Stimulated activated naive CD4-positive, alpha-beta T cell treated with Interleukin-2 at 50 U/mL for 16 hours (primary cell): ENCODE data around the gene COX8A.
"Not testable (repeated sequence)": the region's sequence is repeated elsewhere in the genome, so short reads cannot be mapped to it uniquely, and the experiment has no call there.

Source experiments
- DNase-seq: peaks from one replicate; lab custom pipeline; 2025; lab: John Stamatoyannopoulos, UW

Gene COX8A

GRCh38 chr11:63974259-63975143, at the start of gene COX8A:
TSS of gene COX8A (plus strand) at chr11:63974620. CDS start at chr11:63974681, 61 bp downstream.
- peak; percentile 97 for DNase-seq

GRCh38 chr11:63929616-63930015, 44.8 kb upstream of the COX8A start:
- no peak for DNase-seq

GRCh38 chr11:63931045-63931444, 43.4 kb upstream of the COX8A start:
- DNase-seq, result no peak

GRCh38 chr11:63931876-63932275, 42.5 kb upstream of the COX8A start:
- no peak for DNase-seq

GRCh38 chr11:63933459-63933858, 41.0 kb upstream of the COX8A start:
- no peak for DNase-seq

- no peak for DNase-seq
These were observed 36.5 kb upstream of the COX8A start for GRCh38 chr11:63937713-63938478.

- peak; percentile 93 for DNase-seq
These were observed 35.7 kb upstream of the COX8A start, which contains the start of gene NAA40 for GRCh38 chr11:63938479-63939396. TSS of gene NAA40 (plus strand) at chr11:63939002. CDS start at chr11:63939097, 95 bp downstream.

GRCh38 chr11:63939397-63939891, 35.0 kb upstream of the COX8A start:
- DNase-seq, result no peak

- no peak for DNase-seq
These were observed 33.6 kb upstream of the COX8A start for GRCh38 chr11:63940786-63941185.

GRCh38 chr11:63941901-63942300, 32.5 kb upstream of the COX8A start:
- DNase-seq, result no peak

GRCh38 chr11:63942803-63943202, 31.6 kb upstream of the COX8A start:
- DNase-seq, result no peak

GRCh38 chr11:63944987-63945386, 29.4 kb upstream of the COX8A start:
- no peak for DNase-seq

GRCh38 chr11:63945477-63946163, 28.8 kb upstream of the COX8A start:
- peak; percentile 43 for DNase-seq

- peak; percentile 6 for DNase-seq
These were observed 22.5 kb upstream of the COX8A start for GRCh38 chr11:63951779-63952536.

GRCh38 chr11:63952570-63952969, 21.9 kb upstream of the COX8A start:
- no peak for DNase-seq

GRCh38 chr11:63958008-63958407, 16.4 kb upstream of the COX8A start:
- DNase-seq, result no peak

- no peak for DNase-seq
These were observed 12.6 kb upstream of the COX8A start for GRCh38 chr11:63961608-63962412.

GRCh38 chr11:63963895-63964294, 10.5 kb upstream of the COX8A start:
- DNase-seq, result not testable (repeated sequence)

- DNase-seq, result no peak
These were observed 8.0 kb upstream of the COX8A start for GRCh38 chr11:63966444-63966843.
